Stimulated activated CD4-positive, alpha-beta T cell treated with anti-CD3 and anti-CD28 coated beads, Interleukin-15, amount 100 ng/mL, for 24 hours (primary cell): ENCODE data around the gene DGCR8.

Experiments
- DNase-seq: peaks from one replicate; pipeline ENCODE4 v3.0.0-alpha.2; 2020

The DGCR8 gene

GRCh38 chr22:20068640-20069039 lies 11.4 kb upstream of the DGCR8 start:
- no peak for DNase-seq

- no peak for DNase-seq
These were observed 10.6 kb upstream of the DGCR8 start for GRCh38 chr22:20069331-20070042.

- no peak for DNase-seq
These were observed 8.5 kb upstream of the DGCR8 start for GRCh38 chr22:20071524-20071972.

- no peak for DNase-seq
These were observed 3.3 kb upstream of the DGCR8 start for GRCh38 chr22:20076627-20077172.

- peak; percentile 82 for DNase-seq
These were observed 369 bp downstream of the DGCR8 start for GRCh38 chr22:20080445-20080775.

- DNase-seq: peak; percentile 12
These were observed 974 bp downstream of the DGCR8 start for GRCh38 chr22:20080776-20081654.

- no peak for DNase-seq
These were observed 3.3 kb downstream of the DGCR8 start for GRCh38 chr22:20083157-20083890.

GRCh38 chr22:20083891-20084546 lies 4.0 kb downstream of the DGCR8 start:
- DNase-seq: no peak

- DNase-seq: peak; percentile 40
These were observed 4.7 kb downstream of the DGCR8 start for GRCh38 chr22:20084547-20085413.

- DNase-seq: no peak
These were observed 5.6 kb downstream of the DGCR8 start for GRCh38 chr22:20085651-20086050.

- DNase-seq: no peak
These were observed 6.1 kb downstream of the DGCR8 start for GRCh38 chr22:20086101-20086599.

GRCh38 chr22:20086763-20087162 lies 6.7 kb downstream of the DGCR8 start:
- DNase-seq: no peak

- no peak for DNase-seq
These were observed 7.5 kb downstream of the DGCR8 start for GRCh38 chr22:20087319-20088262.

- DNase-seq: no peak
These were observed 8.2 kb downstream of the DGCR8 start for GRCh38 chr22:20088263-20088648.

GRCh38 chr22:20089226-20089976 lies 9.4 kb downstream of the DGCR8 start:
- no peak for DNase-seq

GRCh38 chr22:20089977-20090729 lies 10.1 kb downstream of the DGCR8 start:
- no peak for DNase-seq

- no peak for DNase-seq
These were observed 10.7 kb downstream of the DGCR8 start for GRCh38 chr22:20090730-20091240.

- DNase-seq: no peak
These were observed 11.8 kb downstream of the DGCR8 start for GRCh38 chr22:20091690-20092476.
